HAP-1 (cell line): ENCODE measurements around the gene ERVFRD-1.
A peak's percentile ranks its signal among the peaks of the same experiment; 100 is the strongest.

Experiments used
- DNase-seq, 2 experiments: peaks; one replicate each; pipeline ENCODE4 v3.0.0-alpha.2; 2016 to 2020; ENCODE audit warnings: low spot score in 2 of 2
- H3K27me3 ChIP-seq: fragments of 250-450 bp; sonication (Bioruptor Pico); 2 replicates; pipeline ENCODE4 v1.5.1; 2020; ENCODE audit warnings: low read depth, mild to moderate bottlenecking, moderate library complexity
- H3K36me3 ChIP-seq: fragments of 250-450 bp; sonication (Bioruptor Pico); replicated peaks from 2 replicates; pipeline ENCODE4 v1.5.1; 2020; ENCODE audit warnings: mild to moderate bottlenecking
- H3K4me1 ChIP-seq: fragments of 250-450 bp; sonication (Bioruptor Pico); 2 replicates; pipeline ENCODE4 v1.5.1; 2020; ENCODE audit warnings: mild to moderate bottlenecking
- H3K4me3 ChIP-seq: fragments of 250-450 bp; sonication (Bioruptor Pico); 2 replicates; pipeline ENCODE4 v1.5.1; 2020; ENCODE audit warnings: mild to moderate bottlenecking, moderate library complexity
- H3K9me3 ChIP-seq: fragments of 250-450 bp; sonication (Bioruptor Pico); 2 replicates; pipeline ENCODE4 v1.5.1; 2020; ENCODE audit warnings: mild to moderate bottlenecking, moderate library complexity
- in situ Hi-C: fragments of 300-500 bp; cut with MboI; formaldehyde crosslinking; loops from 3 replicates; pipeline ENCODE4 v1.14.3; 2020; ENCODE audit warnings: low sequenced_read_pairs, inconsistent platforms, mixed read lengths

ERVFRD-1 gene

GRCh38 chr6:11140056-11140455 is 28.5 kb upstream of the ERVFRD-1 start:
- no peaks in the 10 kb centered on the region for H3K9me3 ChIP-seq
- peaks cover 7% of the 10 kb centered on the region for H3K4me1 ChIP-seq
- DNase-seq, result no peak
- in situ Hi-C loops, result loop anchor here (5.0 to 10.0 kb wide), 2 partner anchors 357 to 435 kb away; no protein-coding TSS in a partner anchor
- H3K27me3 ChIP-seq, result no peaks in the 10 kb centered on the region
- no peak overlapping the region for H3K4me3 ChIP-seq
- H3K36me3 ChIP-seq, result peaks cover 7% of the 10 kb centered on the region

DNA sequence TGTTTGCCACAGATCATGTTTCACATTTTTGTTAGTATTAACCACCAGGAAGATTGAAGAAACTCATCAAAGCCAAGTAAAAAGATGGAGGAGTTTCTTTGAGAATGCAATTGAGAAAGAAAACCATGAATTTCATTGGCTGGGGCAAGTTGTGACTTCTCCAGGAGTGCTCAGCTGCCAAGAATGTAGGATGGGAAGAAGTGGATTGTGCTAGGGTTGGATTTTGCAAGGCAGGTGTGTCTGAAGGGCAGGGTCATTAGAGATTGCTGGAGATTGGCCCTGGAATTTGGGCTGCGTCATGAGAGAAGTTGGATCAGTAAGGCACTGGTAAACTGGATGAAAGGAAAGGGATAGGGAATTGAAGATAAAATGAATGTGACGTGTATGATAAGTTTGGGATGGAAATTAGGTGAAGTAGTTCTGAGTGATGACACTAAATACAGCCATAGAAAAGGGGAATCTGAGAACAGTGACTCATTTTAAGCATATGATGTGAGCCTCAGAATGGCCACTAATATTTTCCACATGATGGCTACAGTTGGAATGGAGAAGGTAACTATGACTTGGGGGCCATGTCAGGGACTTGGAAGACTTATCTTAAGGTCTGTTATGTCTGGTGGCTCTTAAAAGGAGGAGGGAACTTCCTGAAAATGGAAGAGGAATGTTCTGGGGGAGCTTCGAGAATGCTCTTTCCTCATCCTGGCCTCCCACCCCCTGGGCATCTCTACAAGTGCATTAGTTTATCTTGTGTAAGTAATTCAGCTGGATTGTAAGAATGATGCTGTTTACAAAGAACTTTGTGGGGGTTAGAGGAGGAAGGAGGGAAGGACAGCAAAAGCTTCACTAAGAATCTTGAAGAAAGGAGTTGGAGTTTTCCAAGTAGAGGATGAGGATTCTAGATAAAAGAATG is 27.8 kb upstream of the ERVFRD-1 start:
- in situ Hi-C loops, result no loop called here
- no peak for DNase-seq

DNA sequence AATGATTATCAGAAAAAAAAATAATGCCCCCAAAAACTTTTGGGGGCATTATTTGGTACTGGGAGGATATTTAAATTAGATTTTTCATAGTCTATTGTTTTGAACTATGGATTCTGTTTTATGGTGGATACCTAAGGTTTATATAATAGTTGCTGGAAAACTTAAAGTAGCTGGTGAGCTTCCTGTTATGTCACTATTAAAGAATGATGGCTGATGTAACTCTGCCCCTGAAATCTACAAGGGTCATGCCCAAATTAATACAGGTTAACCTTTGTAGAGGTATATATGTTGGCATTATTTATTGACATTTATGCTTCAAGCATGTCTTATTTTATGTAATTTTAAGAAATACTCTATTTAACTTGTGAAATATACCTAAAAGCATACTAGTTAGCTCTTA is 25.3 kb upstream of the ERVFRD-1 start:
- no peak overlapping the region for H3K4me3 ChIP-seq
- H3K4me1 ChIP-seq, result no peaks in the 10 kb centered on the region
- peaks cover 15% of the 10 kb centered on the region for H3K36me3 ChIP-seq
- no peak for DNase-seq
- H3K27me3 ChIP-seq, result no peaks in the 10 kb centered on the region
- H3K9me3 ChIP-seq, result no peaks in the 10 kb centered on the region
- in situ Hi-C loops, result no loop called here

More for the DNA sequence above, 27.8 kb upstream of the ERVFRD-1 start:
- H3K4me3 ChIP-seq, result no peak overlapping the region
- H3K4me1 ChIP-seq, result no peaks in the 10 kb centered on the region; the same call in 1 of the 2 replicates
- no peaks in the 10 kb centered on the region for H3K27me3 ChIP-seq
- H3K36me3 ChIP-seq, result peaks cover 15% of the 10 kb centered on the region
- H3K9me3 ChIP-seq, result no peaks in the 10 kb centered on the region

DNA sequence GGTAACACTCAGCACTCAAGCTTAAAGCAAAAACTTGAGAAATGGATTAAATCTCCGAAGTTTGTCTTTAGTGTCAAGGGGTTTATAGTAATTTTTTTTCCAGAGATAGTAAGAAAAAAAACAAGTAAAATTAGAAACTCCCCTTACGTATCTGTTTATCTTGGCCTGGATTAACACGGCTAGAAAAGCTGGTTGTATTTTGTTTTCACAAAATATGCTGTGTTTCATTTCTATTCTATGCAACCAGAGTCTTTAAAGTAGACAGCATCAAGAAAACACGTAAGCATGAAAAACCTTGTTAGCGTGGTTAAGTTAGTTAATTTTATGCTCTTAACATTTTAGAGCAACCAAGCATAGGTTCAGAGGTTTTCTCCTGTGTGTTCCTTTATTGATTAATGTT is 21.8 kb upstream of the ERVFRD-1 start:
- Histone ChIP-seq H3K36me3 (peaks cover 15% of the 10 kb centered on the region), H3K4me3 (no peak overlapping the region), H3K4me1 (no peaks in the 10 kb centered on the region), H3K27me3 (no peaks in the 10 kb centered on the region), H3K9me3 (no peaks in the 10 kb centered on the region)
- in situ Hi-C loops, result no loop called here
- no peak for DNase-seq

GRCh38 chr6:11132194-11132888 is 20.8 kb upstream of the ERVFRD-1 start:
- Histone ChIP-seq H3K27me3 (no peaks in the 10 kb centered on the region), H3K36me3 (peaks cover 15% of the 10 kb centered on the region)

GRCh38 chr6:11130605-11131004 is 19.1 kb upstream of the ERVFRD-1 start:
- Histone ChIP-seq H3K4me3 (no peak overlapping the region), H3K27me3 (no peaks in the 10 kb centered on the region), H3K4me1 (no peaks in the 10 kb centered on the region), H3K9me3 (no peaks in the 10 kb centered on the region), H3K36me3 (peaks cover 12% of the 10 kb centered on the region)
- DNase-seq, result no peak
- in situ Hi-C loops, result no loop called here

More at GRCh38 chr6:11132194-11132888, 20.8 kb upstream of the ERVFRD-1 start:
- Histone ChIP-seq H3K4me3 (no peak overlapping the region), H3K4me1 (no peaks in the 10 kb centered on the region), H3K9me3 (no peaks in the 10 kb centered on the region)
- in situ Hi-C loops, result no loop called here
- no peak for DNase-seq

DNA sequence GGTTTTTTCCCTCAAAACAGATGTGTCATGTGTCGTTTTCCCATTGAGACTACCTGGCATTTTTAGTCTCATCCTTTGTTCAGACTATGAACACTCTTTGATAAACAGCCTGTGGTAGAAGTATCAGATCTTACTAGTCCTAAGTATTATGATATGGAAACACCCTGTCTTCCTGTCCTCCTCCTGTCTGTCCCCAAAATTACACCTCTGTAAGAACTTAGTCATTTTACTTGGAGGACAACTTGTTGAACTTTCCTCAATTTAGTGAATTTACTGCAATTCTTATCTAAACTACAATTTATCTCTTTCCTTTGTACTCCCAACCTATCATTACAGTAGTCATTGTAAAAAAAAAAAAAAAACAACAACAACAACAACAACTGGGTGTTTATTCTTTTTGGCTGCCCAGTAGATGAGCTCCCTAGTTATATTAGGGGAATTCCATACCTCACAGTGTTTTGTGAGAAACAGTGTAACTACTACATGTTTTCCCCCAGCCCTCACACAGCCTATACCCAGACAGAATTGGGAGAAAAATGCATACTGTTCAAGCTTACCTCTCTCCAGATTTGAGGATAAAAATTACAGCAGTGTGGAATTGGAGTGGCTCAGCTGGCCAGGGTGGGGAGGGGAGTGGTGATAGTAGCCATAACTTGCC is 18.5 kb upstream of the ERVFRD-1 start:
- Histone ChIP-seq H3K4me1 (no peaks in the 10 kb centered on the region), H3K36me3 (peaks cover 7% of the 10 kb centered on the region), H3K4me3 (no peak overlapping the region), H3K9me3 (no peaks in the 10 kb centered on the region), H3K27me3 (no peaks in the 10 kb centered on the region)
- in situ Hi-C loops, result no loop called here
- DNase-seq, result no peak

DNA sequence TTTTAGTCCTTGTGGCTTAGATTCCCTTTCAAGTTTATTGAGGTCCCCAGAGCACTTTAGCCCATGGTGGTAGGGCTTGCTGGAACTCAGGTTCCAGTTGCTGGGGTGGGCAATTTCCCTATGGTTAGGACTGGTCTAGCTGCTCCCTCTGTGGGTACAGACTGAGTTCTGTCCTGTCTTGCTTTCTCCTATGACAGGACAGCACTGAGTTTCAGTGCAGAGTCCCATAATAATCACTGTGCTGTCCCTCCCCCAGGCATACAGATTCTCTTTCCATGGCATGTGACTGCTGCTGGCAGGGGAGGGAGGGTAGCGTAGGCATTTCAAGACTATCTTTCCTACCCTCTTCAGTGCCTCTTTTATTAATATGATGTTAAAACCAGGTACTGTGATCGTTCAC is 17.1 kb upstream of the ERVFRD-1 start:
- Histone ChIP-seq H3K36me3 (no peaks in the 10 kb centered on the region), H3K9me3 (no peaks in the 10 kb centered on the region), H3K27me3 (no peaks in the 10 kb centered on the region), H3K4me1 (no peaks in the 10 kb centered on the region; the same call in 1 of the 2 replicates), H3K4me3 (no peak overlapping the region)
- DNase-seq, result no peak
- in situ Hi-C loops, result no loop called here

DNA sequence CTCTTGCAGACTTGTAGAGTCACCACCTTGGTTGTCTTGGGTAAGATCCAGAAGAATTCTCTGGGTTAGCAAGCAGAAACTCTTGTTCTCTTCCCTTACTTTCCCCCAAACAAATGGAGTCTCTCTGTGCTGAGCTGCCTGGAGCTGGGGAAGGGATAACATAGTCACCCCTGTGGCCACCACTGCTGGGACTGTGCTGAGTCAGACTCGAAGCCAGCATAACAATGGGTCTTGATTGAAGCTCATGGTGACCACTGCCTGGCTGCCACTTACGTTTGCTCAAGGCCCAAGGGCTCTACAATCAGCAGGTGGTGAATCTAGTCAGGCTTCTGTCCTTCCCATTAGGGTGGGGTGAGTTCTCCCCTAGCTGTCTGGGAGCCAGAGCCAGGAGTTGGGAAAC is 15.4 kb upstream of the ERVFRD-1 start:
- no peak for DNase-seq
- H3K4me3 ChIP-seq, result no peak overlapping the region
- H3K36me3 ChIP-seq, result no peaks in the 10 kb centered on the region
- H3K4me1 ChIP-seq, result peaks cover 8% of the 10 kb centered on the region
- H3K27me3 ChIP-seq, result no peaks in the 10 kb centered on the region
- H3K9me3 ChIP-seq, result no peaks in the 10 kb centered on the region
- in situ Hi-C loops, result no loop called here

DNA sequence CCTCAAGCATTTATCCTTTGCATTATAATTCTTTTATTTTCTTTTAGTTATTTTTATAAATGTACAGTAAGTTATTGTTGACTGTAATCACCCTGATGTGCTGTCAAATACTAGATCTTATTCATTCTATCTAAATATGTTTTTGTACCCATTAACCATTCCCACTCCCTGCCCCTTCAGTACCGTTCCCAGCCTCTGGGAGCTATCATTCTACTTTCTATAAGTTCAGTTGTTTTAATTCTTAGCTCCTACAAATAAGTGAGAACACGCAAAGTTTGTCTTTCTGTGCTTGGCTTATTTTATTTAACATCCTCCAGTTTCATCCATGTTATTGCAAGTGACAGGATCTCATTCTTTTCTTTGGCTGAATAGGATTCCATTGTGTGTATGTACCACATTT is 12.5 kb upstream of the ERVFRD-1 start:
- in situ Hi-C loops, result no loop called here
- Histone ChIP-seq H3K9me3 (no peaks in the 10 kb centered on the region), H3K36me3 (0 out of 2 replicates have a peak, but pooled peaks cover 3% of the 10 kb centered on the region), H3K4me3 (no peak overlapping the region), H3K27me3 (no peaks in the 10 kb centered on the region), H3K4me1 (peaks cover 23% of the 10 kb centered on the region)
- DNase-seq, result no peak

DNA sequence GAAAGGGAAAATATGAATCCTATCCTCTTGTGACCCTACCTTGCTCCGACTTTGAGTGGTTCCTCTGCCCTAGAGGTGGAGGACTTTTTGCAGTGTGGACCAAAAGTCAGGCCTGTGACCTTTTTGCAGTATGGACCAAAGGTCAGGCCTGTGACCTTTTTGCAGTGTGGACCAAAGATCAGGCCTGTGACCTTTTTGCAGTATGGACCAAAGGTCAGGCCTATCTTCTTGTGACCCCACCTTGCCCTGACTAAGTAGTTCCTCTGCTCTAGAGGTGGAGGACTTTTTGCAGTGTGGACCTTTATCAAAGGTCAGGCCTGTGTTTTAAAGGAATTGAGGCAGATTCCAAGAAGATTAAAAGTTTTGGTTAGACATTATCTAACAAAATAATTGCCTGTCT is 10.9 kb upstream of the ERVFRD-1 start:
- peaks cover 23% of the 10 kb centered on the region for H3K4me1 ChIP-seq
- no peaks in the 10 kb centered on the region for H3K27me3 ChIP-seq
- no peak overlapping the region for H3K4me3 ChIP-seq
- no peak for DNase-seq
- 0 out of 2 replicates have a peak, but pooled peaks cover 3% of the 10 kb centered on the region for H3K36me3 ChIP-seq
- in situ Hi-C loops, result no loop called here
- no peaks in the 10 kb centered on the region for H3K9me3 ChIP-seq

GRCh38 chr6:11121851-11122250 is 10.3 kb upstream of the ERVFRD-1 start:
- H3K9me3 ChIP-seq, result no peaks in the 10 kb centered on the region
- in situ Hi-C loops, result no loop called here
- H3K36me3 ChIP-seq, result 0 out of 2 replicates have a peak, but pooled peaks cover 3% of the 10 kb centered on the region
- H3K27me3 ChIP-seq, result no peaks in the 10 kb centered on the region
- H3K4me3 ChIP-seq, result no peak overlapping the region
- peaks cover 23% of the 10 kb centered on the region for H3K4me1 ChIP-seq
- DNase-seq, result no peak

GRCh38 chr6:11120271-11121005 is 8.9 kb upstream of the ERVFRD-1 start:
- DNase-seq, result peak in 1 of 2 experiments; percentile 29
- H3K36me3 ChIP-seq, result 0 out of 2 replicates have a peak, but pooled peaks cover 3% of the 10 kb centered on the region
- peaks cover 27% of the 10 kb centered on the region for H3K4me1 ChIP-seq
- H3K4me3 ChIP-seq, result no peak overlapping the region
- in situ Hi-C loops, result no loop called here
- no peaks in the 10 kb centered on the region for H3K9me3 ChIP-seq
- no peaks in the 10 kb centered on the region for H3K27me3 ChIP-seq
